ENCODE measurements around the gene GARRE1. TPM values are rescaled to one million over a fixed set of nuclear protein-coding genes. Genes with fewer than 3 reads are reported as not detected.

Gene GARRE1
- total and polyA plus RNA-seq, 2 donors (not counting 3 experiments of a cell fraction or from before 2014, with no cell fraction given), result 39.2 to 46.8 TPM

DNA sequence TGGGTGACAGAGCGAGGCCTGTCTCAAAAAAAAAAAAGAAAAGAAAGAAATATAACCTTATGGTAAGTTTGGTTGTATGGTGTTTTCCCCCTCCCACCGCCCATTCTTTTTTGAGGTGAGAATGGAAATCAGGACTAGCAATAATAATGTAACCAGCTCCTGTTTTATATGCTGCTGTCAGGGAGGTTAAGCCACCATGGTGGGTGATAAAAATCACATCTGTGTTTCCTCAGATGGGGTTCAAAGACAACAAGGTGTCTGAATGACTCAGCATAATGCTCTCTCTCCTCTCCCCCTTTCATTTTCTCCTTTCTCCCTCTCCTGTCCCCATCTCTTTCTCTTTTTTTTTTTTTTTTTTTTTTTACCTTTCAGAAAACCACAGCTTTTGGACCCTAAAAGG is 28.3 kb upstream of the GARRE1 start:
- no peak overlapping the region for H2AFZ ChIP-seq (ENCODE audit: low read depth, low read length)
- peaks cover 23% of the 10 kb centered on the region for H3K4me1 ChIP-seq (ENCODE audit: control insufficient read depth, extremely low read depth, insufficient read depth, low read length)
- H3K9me3 ChIP-seq (replicated peaks; ENCODE audit: control insufficient read depth, insufficient read depth, low read length), result no peaks in the 10 kb centered on the region
- no peak overlapping the region for H3K27ac ChIP-seq (ENCODE audit: insufficient read depth, low read depth, low read length)
- H3K27me3 ChIP-seq (ENCODE audit: control insufficient read depth in 2 of 2, insufficient read depth in 2 of 2, low read length in 2 of 2), result no peaks in the 10 kb centered on the region
- peaks cover 23% of the 10 kb centered on the region for H3K79me2 ChIP-seq (ENCODE audit: control insufficient read depth, insufficient read depth, low read length)
- H3K9ac ChIP-seq (replicated peaks; ENCODE audit: extremely low read depth, insufficient read depth, low read length), result no peak overlapping the region
- no peaks in the 10 kb centered on the region for H4K20me1 ChIP-seq (replicated peaks; ENCODE audit: control insufficient read depth, extremely low read depth, insufficient read depth, low read length)
- POLR2A ChIA-PET, result no interaction called here
- intact Hi-C loops (cut with micrococcal nuclease), result no loop called here
- H3K4me2 ChIP-seq (ENCODE audit: insufficient read depth, low read length), result no peak overlapping the region
- dilution Hi-C loops (cut with MboI; ENCODE audit: extremely low pct_ligation_motif_present, low sequenced_read_pairs), result no loop called here
- FAIRE-seq (no peak), DNase-seq (ENCODE audit: low read depth, low spot score) (no peak)
- no peaks in the 10 kb centered on the region for H3K9me1 ChIP-seq (replicated peaks; ENCODE audit: control insufficient read depth, extremely low read depth, insufficient read depth, low read length)
- TF ChIP-seq POLR2A (IDR thresholded peaks at IDR 0.05; ENCODE audit: low read depth, low read length), result no peak
- no peak for TF ChIP-seq POLR2AphosphoS5 (IDR thresholded peaks at IDR 0.05; ENCODE audit: insufficient read depth, low read depth, low read length)
- TF ChIP-seq EZH2 (IDR thresholded peaks at IDR 0.05; ENCODE audit: borderline replicate concordance, low read depth, low read length, severe bottlenecking), result no peak
- TF ChIP-seq, protein P1, sequence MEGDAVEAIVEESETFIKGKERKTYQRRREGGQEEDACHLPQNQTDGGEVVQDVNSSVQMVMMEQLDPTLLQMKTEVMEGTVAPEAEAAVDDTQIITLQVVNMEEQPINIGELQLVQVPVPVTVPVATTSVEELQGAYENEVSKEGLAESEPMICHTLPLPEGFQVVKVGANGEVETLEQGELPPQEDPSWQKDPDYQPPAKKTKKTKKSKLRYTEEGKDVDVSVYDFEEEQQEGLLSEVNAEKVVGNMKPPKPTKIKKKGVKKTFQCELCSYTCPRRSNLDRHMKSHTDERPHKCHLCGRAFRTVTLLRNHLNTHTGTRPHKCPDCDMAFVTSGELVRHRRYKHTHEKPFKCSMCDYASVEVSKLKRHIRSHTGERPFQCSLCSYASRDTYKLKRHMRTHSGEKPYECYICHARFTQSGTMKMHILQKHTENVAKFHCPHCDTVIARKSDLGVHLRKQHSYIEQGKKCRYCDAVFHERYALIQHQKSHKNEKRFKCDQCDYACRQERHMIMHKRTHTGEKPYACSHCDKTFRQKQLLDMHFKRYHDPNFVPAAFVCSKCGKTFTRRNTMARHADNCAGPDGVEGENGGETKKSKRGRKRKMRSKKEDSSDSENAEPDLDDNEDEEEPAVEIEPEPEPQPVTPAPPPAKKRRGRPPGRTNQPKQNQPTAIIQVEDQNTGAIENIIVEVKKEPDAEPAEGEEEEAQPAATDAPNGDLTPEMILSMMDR (IDR thresholded peaks at IDR 0.05; ENCODE audit: extremely low read depth in 1 of 2, insufficient read depth in 1 of 2, low read depth in 1 of 2, low read length in 2 of 2), result no peak
- no peak for TF ChIP-seq FOS (IDR thresholded peaks at IDR 0.05; ENCODE audit: borderline replicate concordance, insufficient read depth, low read length)
- no peak for TF ChIP-seq GATA2 (IDR thresholded peaks at IDR 0.05; ENCODE audit: insufficient read depth, insufficient read length, low read depth, low read length)
- TF ChIP-seq, protein P2, sequence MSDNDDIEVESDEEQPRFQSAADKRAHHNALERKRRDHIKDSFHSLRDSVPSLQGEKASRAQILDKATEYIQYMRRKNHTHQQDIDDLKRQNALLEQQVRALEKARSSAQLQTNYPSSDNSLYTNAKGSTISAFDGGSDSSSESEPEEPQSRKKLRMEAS (IDR thresholded peaks at IDR 0.05; ENCODE audit: insufficient read depth, insufficient read length), result no peak
- no peak for TF ChIP-seq MYC (IDR thresholded peaks at IDR 0.05; ENCODE audit: low read depth, low read length)
- no peak for TF ChIP-seq JUN (IDR thresholded peaks at IDR 0.05; ENCODE audit: borderline replicate concordance, insufficient read depth, insufficient read length, low read depth)
- CTCF ChIA-PET, result interaction anchor here (0.6 to 1.5 kb wide), 6 partner anchors 12 to 118 kb away, joined by 3 to 8 read pairs (median 4); no protein-coding TSS in a partner anchor
- no peak overlapping the region for H3K4me3 ChIP-seq (replicated peaks in 1 of 3; ENCODE audit: insufficient read depth in 1 of 3, low read depth in 1 of 3, low read length in 3 of 3)
- no TSS peak for BruUV-seq (replicated peaks)
- H3K36me3 ChIP-seq (ENCODE audit: control insufficient read depth in 2 of 2, extremely low read depth in 1 of 2, insufficient read depth in 2 of 2, low read length in 2 of 2), result peaks cover 28 to 45% of the 10 kb centered on the region in 2 experiments
